Left lobe of liver (tissue), 1 donor: ENCODE measurements around the gene KLHDC10. TPM values are rescaled to one million over a fixed set of nuclear protein-coding genes. Genes with fewer than 3 reads are reported as not detected.

ENCODE experiments used
- total RNA-seq: library from RNA; stranded (reverse); gene quantifications from one replicate; pipeline ENCODE4 v1.2.1, GENCODE V29; 2021
- donor health status: DM: no; HTN: yes; CAD: no.

Gene KLHDC10
- total RNA-seq, 1 donor from 2014 or later = 35.3 TPM

Other genes starting within 250 kb of the KLHDC10 start
- 33.8 TPM for gene UBE2H, start 117.6 kb upstream of the KLHDC10 start, total RNA-seq
- gene ZC3HC1, start 19.2 kb upstream of the KLHDC10 start, total RNA-seq = 9.0 TPM
- 7.5 TPM for gene TMEM209, start 134.9 kb downstream of the KLHDC10 start, total RNA-seq
- gene SSMEM1, start 137.3 kb downstream of the KLHDC10 start, total RNA-seq = not detected
- 1.9 TPM for gene CPA2, start 196.3 kb downstream of the KLHDC10 start, total RNA-seq
- gene CPA4, start 222.6 kb downstream of the KLHDC10 start, total RNA-seq = not detected